ENCODE results near the gene SLC29A2. TPM values are rescaled to one million over a fixed set of nuclear protein-coding genes. Genes with fewer than 3 reads are reported as not detected.

SLC29A2 gene, protein sequence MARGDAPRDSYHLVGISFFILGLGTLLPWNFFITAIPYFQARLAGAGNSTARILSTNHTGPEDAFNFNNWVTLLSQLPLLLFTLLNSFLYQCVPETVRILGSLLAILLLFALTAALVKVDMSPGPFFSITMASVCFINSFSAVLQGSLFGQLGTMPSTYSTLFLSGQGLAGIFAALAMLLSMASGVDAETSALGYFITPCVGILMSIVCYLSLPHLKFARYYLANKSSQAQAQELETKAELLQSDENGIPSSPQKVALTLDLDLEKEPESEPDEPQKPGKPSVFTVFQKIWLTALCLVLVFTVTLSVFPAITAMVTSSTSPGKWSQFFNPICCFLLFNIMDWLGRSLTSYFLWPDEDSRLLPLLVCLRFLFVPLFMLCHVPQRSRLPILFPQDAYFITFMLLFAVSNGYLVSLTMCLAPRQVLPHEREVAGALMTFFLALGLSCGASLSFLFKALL
- total RNA-seq = 35.6 and 38.2 TPM in 2 replicates
- long read RNA-seq, partial matches to known transcripts = 9 of 26 reads
- long read RNA-seq, other reads (novel, unspliced or antisense) = 13 of 26 reads

DNA sequence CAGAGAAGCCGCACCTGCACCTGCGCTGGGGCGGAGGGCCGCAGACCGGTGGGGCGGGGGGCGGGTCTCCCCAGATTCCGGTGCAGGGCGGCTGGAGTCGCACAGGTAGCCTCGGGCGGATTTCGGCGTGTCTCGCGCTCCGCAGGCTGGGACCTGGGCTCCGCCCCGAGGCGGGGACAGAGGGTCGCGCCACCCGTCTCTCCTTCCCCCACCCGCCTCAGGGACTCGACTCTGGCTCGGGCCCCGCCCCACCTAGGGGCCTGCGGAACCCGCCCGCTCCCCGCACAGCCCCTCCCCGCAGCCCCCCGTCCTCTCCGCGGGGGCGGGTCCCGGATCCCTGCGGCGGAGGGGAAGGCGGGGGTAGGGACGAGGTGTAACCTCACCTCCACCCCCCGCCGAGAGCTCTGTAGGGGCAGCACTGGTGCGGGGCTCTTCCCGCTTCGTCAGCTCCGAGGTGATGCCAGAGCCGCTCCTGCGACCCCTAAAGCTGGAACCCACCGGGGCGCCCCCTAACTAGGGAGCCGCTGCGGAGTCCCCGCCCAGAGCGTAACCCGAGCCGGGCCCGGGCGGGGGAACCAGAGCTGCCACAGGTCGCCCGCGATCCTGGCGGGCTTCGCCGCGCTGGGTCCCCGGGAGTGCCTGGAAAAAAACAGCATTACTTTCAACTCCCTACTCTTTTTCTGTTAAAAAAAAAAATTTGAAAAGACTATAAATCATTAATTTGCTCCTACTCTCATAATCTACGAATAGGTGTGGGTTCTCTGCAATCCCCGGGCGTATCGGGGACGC, at the start of gene SLC29A2:
Gene SLC29A2 (minus strand): TSS at position 134 of the 789 bp plus-strand sequence. CDS start 169 bp downstream, outside the sequence.
- peaks cover 13% of the 10 kb centered on the region for H3K4me1 Mint-ChIP-seq (ENCODE audit: low read depth)
- TF ChIP-seq, protein P1, sequence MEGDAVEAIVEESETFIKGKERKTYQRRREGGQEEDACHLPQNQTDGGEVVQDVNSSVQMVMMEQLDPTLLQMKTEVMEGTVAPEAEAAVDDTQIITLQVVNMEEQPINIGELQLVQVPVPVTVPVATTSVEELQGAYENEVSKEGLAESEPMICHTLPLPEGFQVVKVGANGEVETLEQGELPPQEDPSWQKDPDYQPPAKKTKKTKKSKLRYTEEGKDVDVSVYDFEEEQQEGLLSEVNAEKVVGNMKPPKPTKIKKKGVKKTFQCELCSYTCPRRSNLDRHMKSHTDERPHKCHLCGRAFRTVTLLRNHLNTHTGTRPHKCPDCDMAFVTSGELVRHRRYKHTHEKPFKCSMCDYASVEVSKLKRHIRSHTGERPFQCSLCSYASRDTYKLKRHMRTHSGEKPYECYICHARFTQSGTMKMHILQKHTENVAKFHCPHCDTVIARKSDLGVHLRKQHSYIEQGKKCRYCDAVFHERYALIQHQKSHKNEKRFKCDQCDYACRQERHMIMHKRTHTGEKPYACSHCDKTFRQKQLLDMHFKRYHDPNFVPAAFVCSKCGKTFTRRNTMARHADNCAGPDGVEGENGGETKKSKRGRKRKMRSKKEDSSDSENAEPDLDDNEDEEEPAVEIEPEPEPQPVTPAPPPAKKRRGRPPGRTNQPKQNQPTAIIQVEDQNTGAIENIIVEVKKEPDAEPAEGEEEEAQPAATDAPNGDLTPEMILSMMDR (IDR thresholded peaks at IDR 0.05; ENCODE audit: unreplicated experiment) = no peak
- peaks cover 3% of the 10 kb centered on the region for H3K27me3 Mint-ChIP-seq
- peak; percentile 90 for DNase-seq (ENCODE audit: low spot score, unreplicated experiment)
- H3K9me3 Mint-ChIP-seq (ENCODE audit: low read depth) = no peaks in the 10 kb centered on the region
- H3K36me3 Mint-ChIP-seq (ENCODE audit: insufficient read depth) = peaks cover 9% of the 10 kb centered on the region
- H3K4me3 Mint-ChIP-seq (ENCODE audit: low read depth) = peak within 1 kb of the TSS; percentile 90
- H3K27ac Mint-ChIP-seq = peak within 1 kb of the TSS; percentile 96

DNA sequence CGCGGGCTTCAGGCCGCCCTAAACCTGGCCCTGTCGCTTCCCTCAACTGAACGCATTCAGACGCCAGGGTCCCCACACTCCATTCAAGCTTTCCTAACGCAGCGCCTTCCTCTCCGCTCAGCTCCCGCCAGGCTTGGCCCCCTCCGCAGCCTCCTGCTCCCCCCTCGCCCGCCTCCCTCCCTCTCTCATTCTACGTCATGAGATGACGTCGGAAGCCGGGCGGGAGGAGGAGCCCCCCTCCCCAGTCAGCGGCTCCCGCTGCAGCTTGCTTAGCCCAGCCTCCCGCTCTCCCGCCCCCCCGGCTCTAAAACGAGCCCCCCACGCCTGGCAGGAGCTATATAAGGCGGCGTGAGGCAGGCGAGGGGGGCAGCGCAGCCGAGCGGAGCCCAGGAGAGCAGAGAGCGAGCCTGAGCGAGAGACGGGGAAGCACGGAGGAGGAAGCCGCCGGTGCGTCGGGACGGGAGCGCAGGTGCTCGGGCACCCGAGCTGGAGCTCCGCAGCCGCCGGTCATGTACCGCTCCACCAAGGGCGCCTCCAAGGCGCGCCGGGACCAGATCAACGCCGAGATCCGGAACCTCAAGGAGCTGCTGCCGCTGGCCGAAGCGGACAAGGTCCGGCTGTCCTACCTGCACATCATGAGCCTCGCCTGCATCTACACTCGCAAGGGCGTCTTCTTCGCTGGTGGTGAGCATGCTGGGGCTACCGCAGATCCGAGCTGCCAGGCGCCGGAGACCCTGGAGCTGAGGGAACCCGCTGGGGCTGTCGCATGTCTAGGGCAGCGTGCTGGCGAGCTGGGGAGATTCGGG, 49.3 kb upstream of the SLC29A2 start, which contains the start of gene NPAS4:
Gene NPAS4 (plus strand): TSS at position 365 of the 806 bp plus-strand sequence. CDS start 145 bp downstream, at position 510.
- TF ChIP-seq, protein P1 (IDR thresholded peaks at IDR 0.05; ENCODE audit: unreplicated experiment) = no peak
- no peak within 1 kb of the TSS for H3K27ac Mint-ChIP-seq
- H3K4me1 Mint-ChIP-seq (ENCODE audit: low read depth) = no peaks in the 10 kb centered on the region
- no peaks in the 10 kb centered on the region for H3K9me3 Mint-ChIP-seq (ENCODE audit: low read depth)
- no peak within 1 kb of the TSS for H3K4me3 Mint-ChIP-seq (ENCODE audit: low read depth)
- H3K27me3 Mint-ChIP-seq = peaks cover 54% of the 10 kb centered on the region
- H3K36me3 Mint-ChIP-seq (ENCODE audit: insufficient read depth) = no peaks in the 10 kb centered on the region
- no peak for DNase-seq (ENCODE audit: low spot score, unreplicated experiment)

DNA sequence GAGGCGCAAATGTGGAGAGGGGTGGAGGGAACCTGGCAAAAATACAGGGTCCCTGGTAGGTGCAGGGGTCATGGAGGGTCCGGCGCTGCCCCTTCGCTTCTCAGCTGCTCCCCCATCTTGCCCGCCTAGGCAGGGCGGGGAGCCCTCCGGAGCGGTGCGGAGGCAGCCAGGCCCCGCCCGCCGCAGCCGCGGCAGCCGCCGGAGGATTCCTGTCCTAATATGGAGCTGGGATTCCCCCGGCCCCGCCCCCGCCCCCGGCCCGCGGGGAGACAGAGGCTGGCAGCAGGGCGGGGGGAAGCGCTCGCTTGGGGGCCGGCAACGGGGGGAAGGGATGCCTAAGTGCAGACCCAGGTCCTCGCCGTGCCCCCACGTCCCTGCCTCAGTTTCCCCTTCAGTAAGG, 48.3 kb upstream of the SLC29A2 start:
- Mint-ChIP-seq H3K4me3 (ENCODE audit: low read depth) (no peak overlapping the region), H3K27me3 (peaks cover 62% of the 10 kb centered on the region), H3K4me1 (ENCODE audit: low read depth) (no peaks in the 10 kb centered on the region), H3K36me3 (ENCODE audit: insufficient read depth) (no peaks in the 10 kb centered on the region), H3K27ac (no peak overlapping the region), H3K9me3 (ENCODE audit: low read depth) (no peaks in the 10 kb centered on the region)
- DNase-seq (ENCODE audit: low spot score, unreplicated experiment) = no peak
- TF ChIP-seq, protein P1 (IDR thresholded peaks at IDR 0.05; ENCODE audit: unreplicated experiment) = no peak

DNA sequence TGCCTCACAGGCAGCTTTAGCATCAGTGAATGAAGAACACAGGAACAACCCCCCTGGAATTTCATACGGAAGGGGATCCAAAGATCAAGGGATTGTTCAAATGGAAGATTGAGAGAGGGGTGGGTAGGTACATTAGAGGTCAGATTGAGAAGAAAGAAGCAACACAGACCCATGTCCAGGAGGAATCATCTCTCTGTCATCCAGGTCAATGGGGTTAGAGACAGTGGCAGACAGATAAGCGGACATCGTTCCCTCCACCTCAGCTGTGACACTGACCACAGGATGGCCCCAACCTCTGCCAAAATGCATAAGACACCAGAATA, 47.4 kb upstream of the SLC29A2 start:
- H3K27ac Mint-ChIP-seq = no peak overlapping the region
- H3K27me3 Mint-ChIP-seq = peaks cover 67% of the 10 kb centered on the region
- H3K4me3 Mint-ChIP-seq (ENCODE audit: low read depth) = no peak overlapping the region
- no peak for DNase-seq (ENCODE audit: low spot score, unreplicated experiment)
- TF ChIP-seq, protein P1 (IDR thresholded peaks at IDR 0.05; ENCODE audit: unreplicated experiment) = no peak
- H3K4me1 Mint-ChIP-seq (ENCODE audit: low read depth) = no peaks in the 10 kb centered on the region
- H3K36me3 Mint-ChIP-seq (ENCODE audit: insufficient read depth) = no peaks in the 10 kb centered on the region
- H3K9me3 Mint-ChIP-seq (ENCODE audit: low read depth) = no peaks in the 10 kb centered on the region

Data from progenitor cell of endocrine pancreas (in vitro differentiated cells).